ENCODE measurements around the gene FAM184A.
"Not testable (repeated sequence)": the region's sequence is repeated elsewhere in the genome, so short reads cannot be mapped to it uniquely, and the experiment has no call there.

FAM184A gene

DNA sequence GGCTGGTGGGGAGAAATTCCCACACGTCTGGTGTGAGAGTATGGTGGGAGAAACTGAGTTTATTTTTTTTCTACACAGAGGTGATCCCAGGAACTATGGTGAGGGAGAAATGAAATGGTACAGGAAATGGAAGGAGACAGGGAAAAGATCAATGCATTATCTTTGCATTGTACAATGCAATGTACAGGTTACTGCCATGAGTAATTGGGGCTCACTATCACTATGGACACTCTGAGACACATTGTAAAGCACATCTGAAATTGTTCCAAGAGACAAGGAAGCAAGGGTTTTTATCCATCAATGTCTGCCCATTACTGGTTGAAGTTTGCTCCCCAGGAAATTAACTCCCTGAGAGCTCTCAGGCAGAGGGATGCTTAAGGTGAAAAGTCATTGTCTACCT lies 21.7 kb upstream of the FAM184A start:
- Histone ChIP-seq H3K27ac (no peak overlapping the region), H3K4me3 (no peak overlapping the region)

DNA sequence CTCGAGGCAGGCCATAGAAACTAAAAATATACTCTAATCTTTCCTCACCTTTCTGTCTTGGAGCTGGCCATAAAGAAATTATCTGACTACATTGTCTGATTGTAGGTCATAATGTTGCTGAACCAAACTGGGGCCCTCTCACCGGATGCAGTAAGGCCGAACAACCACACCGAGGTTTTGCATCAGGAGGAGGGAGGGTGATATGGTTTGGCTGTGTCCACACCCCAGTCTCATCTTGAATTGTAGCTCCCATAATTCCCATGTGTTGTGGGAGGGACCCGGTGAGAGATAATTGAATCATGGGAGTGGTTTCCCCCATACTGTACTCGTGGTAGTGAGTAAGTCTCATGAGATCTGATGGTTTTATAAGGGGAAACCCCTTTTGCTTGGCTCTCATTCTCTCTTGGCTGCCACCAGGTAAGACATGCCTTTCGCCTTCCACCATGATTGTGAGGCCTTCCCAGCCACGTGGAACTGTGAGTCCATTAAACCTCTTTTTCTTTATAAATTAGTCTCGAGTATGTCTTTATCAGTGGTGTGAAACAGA lies 19.4 kb upstream of the FAM184A start:
- H3K4me3 ChIP-seq = not testable (repeated sequence)
- H3K27ac ChIP-seq = peak overlapping the region in 6 of 21 experiments; percentile 35 to 61 (median 48)

DNA sequence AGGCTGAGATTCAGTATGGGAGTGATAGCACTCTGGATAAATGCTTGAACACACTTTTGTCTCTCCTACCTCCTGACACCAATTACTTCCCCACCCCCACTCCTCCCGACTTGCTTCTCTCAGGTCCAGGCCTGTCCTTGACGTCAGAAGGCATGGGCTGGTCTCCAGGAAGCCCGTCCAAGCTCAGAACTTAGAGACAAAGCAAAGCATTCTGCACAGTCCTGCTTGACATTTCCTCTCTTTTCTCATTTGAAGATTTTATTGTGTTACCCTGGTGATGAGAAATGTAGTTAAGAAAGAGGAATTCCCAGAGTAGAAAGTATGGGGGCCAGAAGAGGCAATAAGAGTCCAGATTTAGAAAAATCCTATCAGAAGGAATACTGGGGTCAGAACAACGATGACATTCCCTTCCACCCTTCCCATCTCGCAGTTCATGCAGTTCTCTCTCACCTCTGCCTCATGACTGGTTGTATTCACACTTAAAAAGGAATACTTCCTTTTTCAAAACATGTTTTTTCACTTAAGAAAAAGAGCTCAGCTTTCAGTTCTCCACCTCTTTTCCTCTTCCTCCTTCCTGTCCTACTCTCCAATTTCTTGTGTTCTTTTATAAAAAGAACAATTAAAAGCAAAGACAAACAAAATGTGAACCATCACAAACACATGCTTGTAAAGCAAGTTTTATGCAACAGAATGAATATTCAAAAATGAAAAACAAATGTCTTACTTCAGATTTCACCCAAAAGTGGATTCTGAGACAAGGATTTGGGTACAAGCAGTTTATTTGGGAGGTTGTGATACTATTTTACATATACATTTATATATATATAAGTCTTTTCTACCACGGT lies 18.5 kb upstream of the FAM184A start:
- H3K27ac ChIP-seq = peak overlapping the region in 10 of 21 experiments; percentile 3 to 67 (median 44)
- H3K4me3 ChIP-seq = no peak overlapping the region

DNA sequence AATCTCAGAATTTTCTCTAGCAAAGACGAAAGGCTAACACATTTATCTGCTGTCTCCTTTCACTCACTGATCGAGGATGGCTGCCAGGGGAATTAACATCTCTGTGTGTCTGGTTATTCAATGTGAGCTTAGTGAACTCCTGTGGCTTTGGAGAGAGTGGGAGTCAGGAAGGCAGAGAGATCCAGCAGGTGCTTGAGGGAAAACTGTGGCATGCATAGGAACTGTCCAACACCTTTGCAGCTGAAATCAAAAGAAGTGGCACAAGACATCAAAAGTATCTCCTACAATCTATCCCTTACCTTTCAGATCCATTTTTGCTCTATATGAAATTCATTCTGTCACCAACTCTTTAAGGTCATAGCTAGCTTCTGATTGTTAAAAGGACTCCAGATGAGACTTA lies 11.8 kb upstream of the FAM184A start:
- Histone ChIP-seq H3K27ac (no peak overlapping the region), H3K4me3 (no peak overlapping the region)

DNA sequence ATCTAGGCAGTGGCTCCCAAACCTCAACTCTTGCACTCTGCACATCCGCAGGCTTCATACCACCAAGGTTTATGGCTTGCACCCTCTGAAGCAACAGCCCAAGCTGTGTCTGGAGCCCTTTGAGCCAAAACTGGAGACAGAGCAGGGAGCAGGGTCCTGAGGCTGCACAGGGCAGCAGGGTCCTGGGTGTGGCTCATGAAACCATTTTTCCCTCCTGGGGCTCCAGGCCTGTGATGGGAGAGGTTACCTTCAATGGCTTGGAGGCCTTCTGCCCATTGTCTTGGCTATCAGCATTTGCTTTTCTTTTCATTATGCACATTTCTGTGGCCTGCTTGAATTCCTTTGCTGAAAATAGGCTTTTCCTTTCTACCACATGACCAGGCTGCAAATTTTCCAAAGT lies 6.3 kb upstream of the FAM184A start:
- H3K27ac ChIP-seq = no peak overlapping the region
- no peak overlapping the region for H3K4me3 ChIP-seq

DNA sequence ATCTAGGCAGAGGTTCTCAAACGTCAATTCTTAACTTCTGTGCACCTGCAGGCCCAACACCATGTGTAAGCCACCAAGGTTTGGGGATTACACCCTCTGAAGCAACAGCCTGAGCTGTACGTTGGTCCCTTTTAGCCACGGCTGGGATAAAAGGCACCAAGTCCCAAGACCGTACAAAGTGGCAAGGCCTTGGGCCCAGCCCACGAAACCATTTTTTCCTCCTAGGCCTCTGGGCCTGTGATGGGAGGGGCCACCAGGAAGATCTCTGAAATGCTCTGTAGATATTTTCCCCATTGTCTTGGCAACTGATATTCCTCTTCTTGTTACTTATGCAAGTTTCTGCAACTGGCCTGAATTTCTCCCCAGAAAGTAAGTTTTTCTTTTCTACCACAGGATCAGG lies 4.5 kb upstream of the FAM184A start:
- Histone ChIP-seq H3K4me3 (no peak overlapping the region), H3K27ac (no peak overlapping the region)

DNA sequence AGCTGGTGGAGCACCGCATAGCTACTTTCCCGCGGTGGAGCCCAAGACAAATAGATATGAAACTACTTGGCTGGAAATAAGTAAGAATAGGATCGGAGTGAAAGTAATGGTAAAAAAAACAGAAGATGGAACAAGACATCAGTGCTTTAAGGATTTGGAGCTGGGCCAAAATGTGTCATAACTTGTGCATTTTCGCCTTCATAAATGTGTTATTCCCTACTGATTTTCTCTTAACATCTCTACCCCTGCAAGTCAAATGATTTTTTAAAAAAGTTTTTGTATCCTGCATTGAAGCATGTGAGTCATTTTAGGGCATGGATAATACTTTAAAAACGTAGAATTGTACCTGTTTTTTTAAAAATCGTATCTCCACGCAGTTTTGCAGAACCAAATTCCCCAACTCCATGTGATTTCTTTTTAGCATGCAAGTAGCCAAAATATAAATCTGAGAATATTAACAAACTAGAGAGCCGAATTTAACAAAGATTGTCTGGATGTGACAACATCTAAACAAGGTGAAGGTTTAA lies 882 bp upstream of the FAM184A start:
- Histone ChIP-seq H3K27ac (peak overlapping the region in 9 of 21 experiments; percentile 32 to 80 (median 74)), H3K4me3 (peak overlapping the region; percentile 38 to 74 (median 64))

DNA sequence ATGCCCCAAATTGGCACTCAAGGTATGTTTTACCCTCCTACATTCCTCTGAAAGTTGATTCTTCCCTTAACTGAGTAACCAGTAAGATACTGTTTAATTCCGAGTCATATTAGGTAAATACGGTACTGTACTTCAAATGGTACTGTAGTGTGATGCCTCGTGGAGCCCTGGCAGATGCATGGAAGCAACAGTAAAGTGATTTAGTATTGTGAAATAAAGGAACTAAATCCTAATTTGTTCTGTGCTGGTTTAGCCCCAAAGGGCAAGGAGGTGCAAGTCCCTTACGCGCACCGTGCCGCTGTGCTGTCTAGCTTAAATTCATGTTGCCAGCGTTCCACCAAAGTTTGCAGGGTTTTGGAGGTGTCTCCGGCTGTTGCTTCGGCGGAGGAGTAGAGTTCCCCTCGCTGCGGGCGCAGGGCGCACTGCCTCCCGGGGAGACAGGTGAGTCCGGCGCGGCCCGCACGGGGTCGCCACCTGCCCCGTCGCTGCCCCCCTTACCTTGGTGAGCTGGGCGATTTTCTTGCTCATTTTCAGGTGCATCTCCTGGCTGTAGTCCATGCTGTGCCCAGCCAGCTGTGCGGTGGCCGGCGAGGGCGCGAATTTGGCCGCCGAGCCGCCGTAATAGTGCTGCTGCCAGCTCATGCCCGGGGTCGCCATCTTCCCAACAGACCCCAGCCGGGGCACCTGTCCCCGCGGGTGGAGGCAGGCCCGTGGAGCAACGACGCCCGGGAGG lies 655 bp downstream of the FAM184A start:
- Histone ChIP-seq H3K4me3 (peak overlapping the region; percentile 38 to 74 (median 64)), H3K27ac (peak overlapping the region in 13 of 21 experiments; percentile 1 to 80 (median 73))

DNA sequence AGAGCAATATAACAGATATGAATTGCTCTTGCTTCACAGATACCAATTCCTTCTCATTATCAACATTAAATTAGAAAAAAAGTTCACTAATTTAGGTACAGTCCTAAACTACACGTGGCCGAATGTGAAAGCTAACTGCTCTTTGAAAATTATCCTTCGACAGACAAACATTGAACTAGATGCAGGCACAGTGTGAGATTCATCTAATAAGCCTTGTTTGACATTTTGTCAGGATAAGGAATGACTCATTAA lies 1.1 kb downstream of the FAM184A start:
- Histone ChIP-seq H3K4me3 (peak overlapping the region in 4 of 7 experiments; percentile 38 to 74 (median 71)), H3K27ac (peak overlapping the region in 2 of 21 experiments; percentile 45 to 80)

DNA sequence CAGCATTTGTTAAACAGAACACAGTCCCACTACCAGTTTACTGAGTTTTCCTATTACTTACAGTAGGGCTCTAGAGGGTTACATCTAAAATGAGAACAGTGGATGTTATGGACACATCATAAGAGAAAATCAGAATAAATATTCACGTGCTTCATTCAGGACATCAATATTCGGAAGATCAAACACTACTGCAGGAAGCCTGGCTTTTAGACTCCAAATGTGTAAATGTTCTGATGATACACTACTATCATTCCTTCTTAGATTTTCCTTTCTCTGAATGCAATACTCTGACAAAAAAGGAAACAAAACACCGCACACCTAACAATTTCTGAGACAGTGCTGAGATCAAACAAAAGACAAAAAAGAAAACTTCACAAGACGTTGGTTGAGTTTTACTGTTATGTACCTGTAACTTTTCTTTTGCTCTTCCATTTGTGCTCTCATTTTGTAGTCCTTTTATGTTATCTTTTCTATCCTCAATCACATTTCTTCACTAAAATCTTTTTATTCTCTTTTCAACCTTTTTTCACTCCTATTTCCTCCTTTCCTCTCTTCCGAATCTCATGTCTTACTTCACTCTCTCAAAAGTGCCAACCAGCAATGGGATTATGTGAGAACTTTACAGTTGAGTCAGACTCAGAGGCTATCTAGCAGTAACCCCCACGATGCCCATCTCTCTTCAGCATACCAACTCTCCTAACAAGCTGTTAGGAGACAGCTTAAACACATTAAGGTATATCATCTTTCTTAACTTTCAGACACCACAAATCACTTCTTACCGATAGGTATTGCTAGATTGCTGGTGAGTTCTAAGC lies 1.7 kb downstream of the FAM184A start:
- H3K4me3 ChIP-seq = no peak overlapping the region
- peak overlapping the region in 2 of 21 experiments; percentile 7 to 18 for H3K27ac ChIP-seq

DNA sequence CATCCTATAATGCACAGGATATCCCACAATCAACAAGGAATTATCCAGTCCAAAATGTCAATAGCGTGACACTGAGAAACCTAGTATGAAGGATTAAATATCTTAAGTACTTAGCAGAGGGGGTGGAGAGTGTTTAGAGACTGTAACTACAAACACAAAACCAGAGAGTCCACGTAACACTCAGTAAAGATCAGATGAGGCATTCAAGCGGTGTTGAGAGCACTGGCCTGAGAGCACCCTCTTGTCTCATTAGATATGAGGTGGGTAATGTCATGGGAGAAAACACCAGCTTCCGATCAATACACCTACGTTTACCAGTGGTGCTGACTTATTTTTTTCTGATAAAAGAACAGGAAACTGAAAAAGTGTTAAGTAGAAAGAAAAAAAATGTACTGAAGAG lies 2.3 kb downstream of the FAM184A start:
- H3K27ac ChIP-seq = no peak overlapping the region
- no peak overlapping the region for H3K4me3 ChIP-seq

DNA sequence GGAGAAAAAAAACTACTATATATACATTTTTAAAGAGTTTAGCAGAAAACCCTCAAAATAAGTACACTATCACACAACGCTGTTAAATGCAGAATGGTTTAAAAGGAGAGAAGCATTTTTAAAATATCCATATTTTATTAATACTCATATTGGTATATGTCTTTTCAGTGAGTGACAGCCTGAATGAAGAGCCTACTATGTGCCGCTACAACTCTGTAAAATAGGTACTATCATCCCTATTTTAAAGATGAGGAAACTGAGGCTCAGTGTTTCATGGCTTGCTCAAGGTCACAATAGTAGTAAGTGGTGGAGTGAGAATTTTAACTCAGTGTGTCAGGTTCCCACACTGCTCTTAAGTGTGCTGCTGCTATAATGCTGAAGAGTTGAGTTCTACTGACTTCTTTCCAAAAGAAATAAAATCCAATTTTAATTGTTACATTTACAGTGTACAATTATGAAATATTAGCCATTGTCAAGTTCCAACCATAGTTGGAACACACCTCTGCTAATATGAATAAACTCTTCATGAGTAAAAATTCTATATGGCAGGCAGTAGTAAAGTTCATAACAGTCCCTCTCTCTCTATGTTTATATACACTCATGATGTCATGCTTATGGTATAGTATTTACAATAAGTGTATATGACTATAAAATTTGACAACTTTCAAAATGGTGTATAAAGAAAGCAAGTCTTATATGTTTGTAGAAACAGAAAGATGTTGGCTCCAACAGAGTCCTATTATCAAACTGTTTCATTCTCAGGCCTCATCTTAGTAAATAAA lies 3.1 kb downstream of the FAM184A start:
- Histone ChIP-seq H3K4me3 (no peak overlapping the region), H3K27ac (no peak overlapping the region)

DNA sequence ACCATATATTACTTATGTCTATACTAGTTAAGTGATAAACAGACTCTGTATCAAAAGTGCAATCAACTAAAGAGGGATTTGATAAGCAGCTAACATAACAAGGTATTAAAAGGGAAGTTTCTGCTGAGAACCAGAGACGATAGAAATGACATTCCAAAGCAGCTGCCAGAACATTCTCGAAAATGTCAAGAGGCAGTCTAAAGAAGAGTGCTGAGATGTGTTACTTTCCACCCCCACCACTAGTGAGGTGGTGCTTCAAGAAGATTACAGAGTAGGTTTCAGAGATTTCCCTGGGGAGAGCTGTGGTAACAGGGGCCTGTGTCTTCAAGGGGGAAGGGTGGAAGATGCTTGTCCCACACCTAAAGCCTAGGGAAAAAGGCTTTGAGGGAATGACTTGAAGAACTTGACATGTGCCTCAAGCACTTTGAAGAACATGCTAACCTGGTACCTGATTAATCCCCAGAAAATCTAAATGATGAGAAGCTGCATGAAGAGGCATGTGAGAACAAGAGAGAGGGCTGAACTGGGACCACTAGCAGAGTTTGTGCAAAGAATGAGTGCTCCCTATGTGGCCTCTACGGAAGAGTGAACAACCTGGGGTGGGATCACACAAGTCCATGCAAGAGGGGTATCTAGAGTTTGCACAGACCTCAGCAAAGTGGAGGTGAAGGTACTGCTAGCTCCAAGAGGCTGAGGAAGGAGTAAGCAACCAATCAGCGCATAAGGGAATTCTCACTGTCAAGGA lies 5.0 kb downstream of the FAM184A start:
- Histone ChIP-seq H3K4me3 (no peak overlapping the region), H3K27ac (no peak overlapping the region)

DNA sequence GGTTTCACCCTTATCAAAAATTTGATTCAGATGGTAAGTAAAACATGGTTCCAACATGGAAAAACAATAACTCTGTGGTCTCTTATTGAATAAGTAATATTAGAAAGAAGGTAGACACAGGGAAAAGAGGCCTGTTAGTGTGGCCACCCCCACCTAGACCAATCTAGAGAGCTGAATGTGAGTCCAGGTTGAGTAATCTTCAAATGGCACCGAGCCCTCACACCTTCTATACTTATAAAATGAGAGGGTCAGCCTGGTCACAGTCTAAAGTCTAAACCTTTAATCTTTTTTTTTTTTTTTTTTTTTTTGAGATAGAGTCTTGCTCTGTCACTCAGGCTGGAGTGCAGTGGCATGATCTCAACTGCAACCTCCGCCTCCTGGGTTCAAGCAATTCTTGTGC lies 6.9 kb downstream of the FAM184A start:
- Histone ChIP-seq H3K4me3 (no peak overlapping the region), H3K27ac (no peak overlapping the region)

DNA sequence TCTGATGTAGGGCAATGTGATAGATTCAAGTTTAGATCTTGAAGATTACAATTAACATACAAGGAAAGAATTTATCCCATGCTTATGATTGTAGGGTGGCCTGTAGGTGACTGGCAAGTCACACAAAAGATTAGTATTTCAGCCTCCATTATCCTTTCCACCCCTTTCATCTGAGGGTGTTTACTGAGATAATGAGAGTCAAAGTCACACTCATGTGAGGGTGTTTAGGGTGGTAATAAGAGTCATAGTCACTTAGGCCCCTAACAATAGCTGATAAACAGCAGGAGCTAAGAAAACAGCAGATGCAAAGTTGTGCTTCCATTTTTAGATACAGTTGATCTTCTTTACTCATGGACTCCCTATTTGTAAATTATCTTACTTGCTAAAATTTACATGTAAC lies 11.4 kb downstream of the FAM184A start:
- Histone ChIP-seq H3K4me3 (no peak overlapping the region), H3K27ac (no peak overlapping the region)

DNA sequence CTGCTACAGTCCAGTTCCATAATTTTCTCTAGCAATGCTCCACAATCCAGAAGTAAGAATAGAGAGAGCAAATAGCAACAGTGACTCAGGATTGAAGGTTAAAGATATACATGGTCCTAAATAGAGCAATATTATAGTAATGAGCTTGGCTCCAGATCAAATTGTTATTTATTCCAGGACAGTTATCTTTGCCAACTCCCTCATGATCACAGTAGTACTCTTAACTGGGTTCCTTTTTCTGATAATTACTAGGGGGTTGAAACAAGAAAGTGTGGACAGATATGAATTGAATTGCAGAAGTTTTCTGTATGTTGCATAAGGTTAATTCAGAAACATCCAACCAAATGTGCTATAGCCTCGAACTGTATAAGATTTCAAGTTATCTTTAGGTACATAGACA lies 11.9 kb downstream of the FAM184A start:
- H3K27ac ChIP-seq = no peak overlapping the region
- H3K4me3 ChIP-seq = no peak overlapping the region

DNA sequence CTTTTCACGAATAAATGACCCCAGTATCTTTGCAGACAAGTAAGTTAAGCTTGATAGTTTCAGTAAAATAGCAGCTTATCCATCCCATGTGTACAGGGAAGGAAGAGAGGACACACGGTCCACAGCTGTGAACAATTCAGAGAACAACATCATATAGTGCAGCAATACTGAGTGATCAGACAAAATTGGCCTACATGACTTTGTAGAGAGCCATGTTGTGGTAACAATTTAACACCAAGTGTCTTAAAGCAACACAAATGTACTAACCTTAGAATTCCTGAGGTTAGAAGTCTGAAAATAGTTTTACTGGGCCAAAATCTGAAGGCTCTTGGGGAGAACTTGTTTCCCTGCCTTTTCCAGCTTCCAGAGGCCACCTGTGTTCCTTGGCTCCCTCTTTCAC lies 12.5 kb downstream of the FAM184A start:
- no peak overlapping the region for H3K4me3 ChIP-seq

DNA sequence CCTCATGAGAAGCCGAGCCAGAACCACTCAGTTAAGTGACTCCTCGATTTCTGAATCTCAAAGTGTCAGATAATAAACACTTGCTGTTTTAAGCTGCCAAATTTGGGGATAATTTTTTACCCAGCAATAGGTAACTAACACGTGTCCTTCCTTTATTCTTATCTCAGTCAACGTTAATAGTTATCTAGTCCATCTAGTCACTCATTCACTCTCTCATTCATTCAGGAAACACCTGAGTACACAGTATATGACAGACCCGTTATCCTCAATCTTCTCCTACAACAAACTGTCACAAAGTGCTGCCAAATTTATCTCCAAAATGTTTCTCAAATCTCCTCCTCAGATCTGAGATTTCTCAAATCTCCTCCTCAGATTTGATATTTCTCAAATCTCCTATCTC lies 13.1 kb downstream of the FAM184A start:
- no peak overlapping the region for H3K4me3 ChIP-seq
- H3K27ac ChIP-seq = no peak overlapping the region

More for the DNA sequence above, 12.5 kb downstream of the FAM184A start:
- no peak overlapping the region for H3K27ac ChIP-seq

DNA sequence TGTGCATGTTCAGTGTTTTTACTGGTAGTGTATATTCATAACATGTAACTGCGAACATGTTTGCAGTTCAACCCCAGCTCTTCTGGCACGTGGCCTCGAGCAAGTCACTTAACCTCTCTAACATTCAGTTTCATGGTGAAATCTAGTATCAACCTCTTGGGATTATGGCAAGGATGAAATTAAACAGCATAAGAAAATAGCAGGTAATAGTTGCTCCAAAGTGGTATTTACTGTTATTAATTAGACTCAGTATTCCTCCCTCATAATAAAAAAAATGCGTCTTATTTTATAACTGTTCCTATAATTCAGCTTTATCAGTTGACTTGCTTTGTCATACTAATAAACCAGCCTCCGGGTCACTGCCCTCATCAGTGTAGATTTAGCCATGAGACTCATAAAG lies 15.0 kb downstream of the FAM184A start:
- no peak overlapping the region for H3K4me3 ChIP-seq
- H3K27ac ChIP-seq = no peak overlapping the region

Data from skin epidermis (tissue), 12 donors.